GM11168 (cell line): ENCODE data around the gene PARD3B.

Experiments used
- in situ Hi-C: fragments of 300-500 bp; cut with MboI; formaldehyde crosslinking; loops from one replicate; pipeline ENCODE4 v1.12.0; 2022; ENCODE audit warnings: low sequenced_read_pairs; ENCODE audit not compliant: unreplicated experiment

PARD3B gene

GRCh38 chr2:204870053-204870452 is 324.8 kb downstream of the PARD3B start:
- in situ Hi-C loops: no loop called here

GRCh38 chr2:204871231-204871953 is 326.1 kb downstream of the PARD3B start:
- in situ Hi-C loops: no loop called here

GRCh38 chr2:204876311-204876710 is 331.0 kb downstream of the PARD3B start:
- in situ Hi-C loops: no loop called here

- in situ Hi-C loops: no loop called here
Measured at GRCh38 chr2:204877691-204878090, 332.4 kb downstream of the PARD3B start.

DNA sequence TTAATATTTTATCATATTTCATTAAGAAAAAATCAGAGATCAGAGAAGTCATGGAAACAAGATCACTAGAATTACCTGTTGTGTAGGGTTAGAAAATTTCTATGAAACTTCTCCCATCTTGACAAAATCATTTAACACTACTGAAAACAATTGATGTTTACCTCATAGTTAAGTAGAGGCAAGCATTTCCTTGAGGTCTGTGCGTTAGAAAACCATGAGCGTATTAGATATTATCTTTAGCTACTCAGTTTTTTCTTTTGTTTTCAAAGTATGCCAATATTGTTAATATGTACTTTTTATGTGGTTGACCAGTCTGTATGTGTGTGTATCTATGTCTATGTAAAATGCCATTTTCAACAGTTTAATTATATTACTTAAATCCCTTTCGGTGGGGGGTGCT is 335.7 kb downstream of the PARD3B start:
- in situ Hi-C loops: no loop called here

DNA sequence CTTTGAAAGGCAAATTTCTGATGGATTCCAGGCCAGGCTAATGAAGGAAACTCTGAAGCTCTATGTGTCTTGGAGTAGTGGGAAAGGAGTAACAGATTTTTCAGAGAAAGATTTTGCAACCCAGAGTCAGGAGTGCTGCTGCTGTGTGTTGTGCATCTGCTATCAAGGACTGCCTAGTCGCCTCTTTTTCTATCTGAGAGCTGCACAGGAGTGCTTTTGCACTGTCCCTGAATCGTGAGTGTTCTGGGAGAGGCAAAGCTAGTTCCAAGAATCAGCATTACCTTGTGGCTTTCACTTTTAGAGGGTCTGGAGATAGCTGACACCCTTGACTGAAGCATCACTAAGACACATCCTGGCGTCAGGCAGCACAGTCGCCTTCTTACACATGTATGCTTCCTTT is 336.4 kb downstream of the PARD3B start:
- in situ Hi-C loops: no loop called here

GRCh38 chr2:204885747-204886146 is 340.5 kb downstream of the PARD3B start:
- in situ Hi-C loops: no loop called here

- in situ Hi-C loops: no loop called here
Measured at GRCh38 chr2:204886713-204887112, 341.4 kb downstream of the PARD3B start.

DNA sequence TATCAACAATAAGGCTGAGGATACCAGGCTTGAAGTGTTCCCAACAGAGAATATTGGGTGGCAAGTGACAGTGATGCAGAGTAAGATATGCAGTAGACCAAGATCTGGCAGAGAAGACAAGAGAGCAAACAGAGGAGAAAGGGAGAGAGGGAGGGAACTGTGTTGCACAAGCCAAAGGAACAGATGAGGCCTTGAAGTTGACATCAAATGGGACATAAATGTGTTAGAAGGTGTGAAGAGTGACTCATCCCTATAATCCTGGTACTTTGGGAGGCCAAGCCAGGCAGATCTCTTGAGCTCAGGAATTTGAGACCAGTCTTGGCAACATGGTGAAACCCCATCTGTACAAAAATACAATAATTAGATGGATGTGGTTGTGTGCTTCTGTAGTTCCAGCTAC is 342.9 kb downstream of the PARD3B start:
- in situ Hi-C loops: no loop called here

GRCh38 chr2:204890680-204891079 is 345.4 kb downstream of the PARD3B start:
- in situ Hi-C loops: no loop called here

GRCh38 chr2:204891739-204892138 is 346.5 kb downstream of the PARD3B start:
- in situ Hi-C loops: no loop called here

DNA sequence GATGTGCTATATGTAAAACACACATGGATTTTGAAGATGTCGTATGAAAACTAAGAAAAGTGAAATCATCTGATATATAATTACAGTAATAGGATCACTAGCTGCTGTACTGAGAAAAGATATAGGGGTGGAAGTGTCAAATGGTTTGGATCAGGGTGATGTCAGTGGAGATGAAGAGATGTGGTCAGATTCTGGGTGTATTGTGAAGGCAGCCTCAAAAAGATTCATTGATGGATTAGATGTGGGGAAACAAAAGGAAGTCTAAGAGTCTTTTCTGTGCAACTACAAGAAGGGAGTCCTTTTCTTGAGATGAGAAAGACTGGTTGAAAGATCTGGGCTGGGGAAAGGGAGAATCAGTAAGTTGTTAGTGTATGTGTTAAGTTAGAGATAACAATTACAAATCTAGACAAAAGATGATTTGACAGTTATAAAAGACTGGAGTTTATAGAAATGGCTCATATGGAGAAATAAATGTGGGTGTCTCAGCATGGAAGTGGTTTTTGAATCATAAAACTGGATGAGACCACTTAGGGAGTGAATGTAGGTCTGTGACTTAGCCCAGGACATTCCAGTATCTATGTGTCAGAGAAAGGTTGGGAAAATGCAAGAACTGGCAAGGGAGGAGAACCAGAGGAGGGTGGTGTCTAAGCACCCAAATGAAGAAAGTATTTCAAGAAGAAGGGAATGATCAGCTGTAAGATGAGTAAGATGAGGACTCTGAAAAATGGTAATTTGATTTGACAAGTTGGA is 347.4 kb downstream of the PARD3B start:
- in situ Hi-C loops: no loop called here

GRCh38 chr2:204896146-204896545 is 350.9 kb downstream of the PARD3B start:
- in situ Hi-C loops: no loop called here

GRCh38 chr2:204897561-204897960 is 352.3 kb downstream of the PARD3B start:
- in situ Hi-C loops: no loop called here

DNA sequence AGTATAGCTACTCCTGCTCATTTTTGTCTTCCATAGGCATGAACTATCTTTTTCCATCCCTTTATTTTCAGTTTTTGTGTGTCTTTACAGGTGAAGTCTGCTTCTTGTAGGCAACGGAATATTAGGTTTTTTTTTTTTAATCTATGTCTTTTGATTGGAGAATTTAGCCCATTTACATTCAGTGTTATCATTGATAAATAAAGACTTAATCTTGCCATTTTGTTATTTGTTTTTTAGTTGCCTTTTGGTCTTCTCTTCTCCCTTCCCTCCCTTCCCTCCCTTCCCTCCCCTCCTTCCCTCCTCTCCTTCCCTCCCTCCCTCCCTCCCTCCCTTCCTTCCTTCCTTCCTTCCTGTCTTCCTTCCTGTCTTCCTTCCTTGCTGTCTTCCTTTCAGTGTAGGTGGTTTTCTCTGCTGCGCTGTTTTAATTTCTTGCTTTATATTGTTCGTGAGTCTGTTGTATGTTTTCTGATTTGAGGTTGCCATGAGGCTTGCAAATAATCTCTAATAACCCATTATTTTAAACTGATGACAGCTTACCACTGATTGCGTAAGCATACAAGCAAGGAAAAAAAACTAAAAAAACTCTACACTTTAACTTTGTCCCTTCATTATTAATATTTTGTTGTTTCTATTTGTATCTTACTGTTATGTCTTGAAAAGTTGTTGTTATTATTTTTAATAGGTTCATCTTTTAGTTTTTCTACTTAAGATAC is 353.8 kb downstream of the PARD3B start:
- in situ Hi-C loops: no loop called here

- in situ Hi-C loops: no loop called here
Measured at GRCh38 chr2:204899983-204900382, 354.7 kb downstream of the PARD3B start.

DNA sequence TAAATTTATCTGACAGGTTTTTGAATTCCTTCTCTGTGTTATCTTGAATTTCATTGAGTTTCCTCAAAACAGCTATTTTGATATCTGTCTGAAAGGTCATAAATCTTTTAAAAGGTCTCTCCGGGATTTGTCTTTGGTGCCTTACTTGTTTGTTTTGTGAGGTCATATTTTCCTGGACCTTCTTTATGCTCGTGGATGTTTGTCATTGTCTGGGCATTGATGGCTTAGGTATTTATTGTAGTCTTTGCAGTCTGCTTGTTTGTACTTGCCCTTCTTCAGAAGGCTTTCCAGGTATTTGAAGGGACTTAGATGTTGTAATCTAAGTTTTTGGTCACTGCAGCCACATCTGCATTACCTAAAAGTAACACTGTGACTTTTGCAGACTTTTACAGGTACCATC is 355.2 kb downstream of the PARD3B start:
- in situ Hi-C loops: no loop called here

GRCh38 chr2:204900910-204901309 is 355.6 kb downstream of the PARD3B start:
- in situ Hi-C loops: no loop called here

GRCh38 chr2:204901591-204901990 is 356.3 kb downstream of the PARD3B start:
- in situ Hi-C loops: no loop called here

- in situ Hi-C loops: no loop called here
Measured at GRCh38 chr2:204909791-204910190, 364.5 kb downstream of the PARD3B start.

DNA sequence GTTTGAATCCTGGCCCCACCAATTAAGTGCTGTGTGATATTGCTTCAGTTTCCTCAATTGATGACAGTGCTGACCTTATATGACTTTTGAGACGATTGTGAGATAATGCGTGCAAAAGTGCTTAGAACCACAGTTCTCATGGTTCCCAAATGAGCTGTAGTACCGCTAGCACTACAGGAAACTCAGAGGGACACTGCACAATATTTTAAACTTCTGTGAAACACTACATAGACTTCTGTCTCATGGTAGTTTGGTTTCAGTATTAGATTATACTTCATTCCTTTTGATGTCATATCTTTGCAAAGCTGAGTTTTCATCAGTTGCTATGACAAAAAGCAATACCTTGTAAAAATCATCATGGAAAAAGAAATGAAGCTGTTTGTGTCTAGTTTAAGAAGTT is 368.0 kb downstream of the PARD3B start:
- in situ Hi-C loops: no loop called here
